HepG2 (cell line): ENCODE results near the gene CNOT10. TPM values are rescaled to one million over a fixed set of nuclear protein-coding genes. Genes with fewer than 3 reads are reported as not detected.

Experiments used
- DNMT3B ChIP-seq: conservative IDR thresholded peaks from 2 replicates; pipeline ENCODE4 v1.6.1; 2016; ENCODE audit warnings: missing biosample characterization, control low read depth
- ELF3 ChIP-seq: IDR thresholded peaks from 2 replicates; pipeline ENCODE4 v1.6.1; 2016; ENCODE audit warnings: missing genetic modification reagents, missing compliant biosample characterization
- FIP1L1 ChIP-seq: fragments of 200-400 bp; formaldehyde crosslinking; IDR thresholded peaks from 2 replicates; pipeline ENCODE4 v1.6.1; 2018; ENCODE audit warnings: low read depth, mild to moderate bottlenecking, low read length, moderate library complexity, borderline replicate concordance; ENCODE audit not compliant: insufficient read depth
- GPN1 ChIP-seq: sonication (generic); formaldehyde crosslinking; IDR thresholded peaks from 2 replicates; pipeline ENCODE4 v1.5.1; 2020; ENCODE audit warnings: missing genetic modification reagents, borderline replicate concordance
- HMGA1 ChIP-seq: sonication (generic); formaldehyde crosslinking; conservative IDR thresholded peaks from 2 replicates; pipeline ENCODE4 v1.4.0; 2020; ENCODE audit warnings: missing genetic modification reagents
- IRX3 ChIP-seq: sonication (generic); formaldehyde crosslinking; IDR thresholded peaks from 2 replicates; pipeline ENCODE4 v1.8.1; 2023; ENCODE audit warnings: mild to moderate bottlenecking, low read depth, missing genetic modification reagents, borderline replicate concordance
- RBAK ChIP-seq: sonication (generic); formaldehyde crosslinking; IDR thresholded peaks from 2 replicates; pipeline ENCODE4 v1.5.1; 2020; ENCODE audit warnings: mild to moderate bottlenecking, missing genetic modification reagents
- SIX4 ChIP-seq: sonication (generic); formaldehyde crosslinking; IDR thresholded peaks from 2 replicates; pipeline ENCODE4 v1.4.0; 2020; ENCODE audit warnings: missing genetic modification reagents
- SNAPC2 ChIP-seq: sonication (generic); formaldehyde crosslinking; IDR thresholded peaks from 2 replicates; pipeline ENCODE4 v1.8.1; 2022; ENCODE audit warnings: mild to moderate bottlenecking, missing genetic modification reagents
- SP4 ChIP-seq: sonication (generic); formaldehyde crosslinking; IDR thresholded peaks from 2 replicates; pipeline ENCODE4 v1.8.1; 2023; ENCODE audit warnings: mild to moderate bottlenecking, missing genetic modification reagents
- THAP8 ChIP-seq: sonication (generic); formaldehyde crosslinking; IDR thresholded peaks from 2 replicates; pipeline ENCODE4 v1.5.1; 2020; ENCODE audit warnings: missing genetic modification reagents, mild to moderate bottlenecking, borderline replicate concordance
- ZFAT ChIP-seq: sonication (generic); formaldehyde crosslinking; conservative IDR thresholded peaks from 2 replicates; pipeline ENCODE4 v1.8.1; 2023; ENCODE audit warnings: missing genetic modification reagents, inconsistent platforms
- ZFP82 ChIP-seq: sonication (generic); formaldehyde crosslinking; IDR thresholded peaks from 2 replicates; pipeline ENCODE4 v1.5.1; 2020; ENCODE audit warnings: mild to moderate bottlenecking, missing genetic modification reagents, borderline replicate concordance
- ZHX1 ChIP-seq: sonication (generic); formaldehyde crosslinking; IDR thresholded peaks from 2 replicates; pipeline ENCODE4 v1.8.1; 2022; ENCODE audit warnings: low read depth, mild to moderate bottlenecking, missing genetic modification reagents
- ZNF264 ChIP-seq: sonication (generic); formaldehyde crosslinking; IDR thresholded peaks from 2 replicates; pipeline ENCODE4 v1.4.0; 2020; ENCODE audit warnings: missing genetic modification reagents
- ZNF350 ChIP-seq: sonication (generic); formaldehyde crosslinking; IDR thresholded peaks from 2 replicates; pipeline ENCODE4 v1.4.0; 2020; ENCODE audit warnings: mild to moderate bottlenecking, low read depth, missing genetic modification reagents, borderline replicate concordance
- ZNF446 ChIP-seq: sonication (generic); formaldehyde crosslinking; IDR thresholded peaks from 2 replicates; pipeline ENCODE4 v1.5.0; 2020; ENCODE audit warnings: mild to moderate bottlenecking, missing genetic modification reagents
- ZNF572 ChIP-seq: sonication (generic); formaldehyde crosslinking; IDR thresholded peaks from 2 replicates; pipeline ENCODE4 v1.5.1; 2020; ENCODE audit warnings: mild to moderate bottlenecking, missing genetic modification reagents
- ZNF652 ChIP-seq: IDR thresholded peaks from 2 replicates; pipeline ENCODE4 v1.6.1; 2016; ENCODE audit warnings: low read depth, borderline replicate concordance
- ZNF768 ChIP-seq: sonication (generic); formaldehyde crosslinking; IDR thresholded peaks from 2 replicates; pipeline ENCODE4 v1.4.0; 2020; ENCODE audit warnings: missing genetic modification reagents
- polyA plus RNA-seq, 8 experiments: library from polyadenylated mRNA; depleted of rRNA in 3 of 8; stranded (reverse) in 7 of 8; unstranded in 1 of 8; fragments of >200 nt; fragmentation: Illumina TruSeq in 4 of 8; extraction: Trizol in 4 of 8; gene quantifications; 2 replicates each; pipeline versions ENCODE4 v1.2.1 to v1.2.3, GENCODE V29; 2011 to 2016; ENCODE audit warnings: low read depth in 4 of 8, missing spikeins in 1 of 8, mixed read lengths in 1 of 8; ENCODE audit not compliant: insufficient read depth in 1 of 8
- total RNA-seq, 5 experiments: library from RNA; depleted of rRNA; stranded (reverse); fragments of >200 nt; fragmentation: Illumina TruSeq; extraction: Trizol; gene quantifications; 2 replicates each; pipeline ENCODE4 v1.2.3, GENCODE V29; 2016; ENCODE audit warnings: low read depth in 1 of 5
- TF ChIP-seq, protein P1 (sequence below): sonication (generic); formaldehyde crosslinking; IDR thresholded peaks from 2 replicates; pipeline ENCODE4 v1.4.0; 2020; ENCODE audit warnings: missing genetic modification reagents, mild to moderate bottlenecking, borderline replicate concordance
- TF ChIP-seq, protein P2 (sequence below): sonication (generic); formaldehyde crosslinking; IDR thresholded peaks from 2 replicates; pipeline ENCODE4 v1.8.1; 2023; ENCODE audit warnings: mild to moderate bottlenecking, missing genetic modification reagents

The CNOT10 gene
- total and polyA plus RNA-seq, 2 of the 13 experiments (the other 11 are each of a cell fraction or from before 2014, with no cell fraction given) = 21.2 to 34.1 TPM

GRCh38 chr3:32781211-32781968 lies 96.4 kb downstream of the CNOT10 start (continued):
- peak; percentile 66; the same call in 1 of the 2 replicates for TF ChIP-seq ZHX1 (CRISPR knock-in tag)
- peak; percentile 40; the same call in 1 of the 2 replicates for TF ChIP-seq ZNF572 (CRISPR knock-in tag)
- 0 out of 2 replicates have a peak, but pooled peaks have one; percentile 37 for TF ChIP-seq SP4 (CRISPR knock-in tag)
- TF ChIP-seq, protein P1, sequence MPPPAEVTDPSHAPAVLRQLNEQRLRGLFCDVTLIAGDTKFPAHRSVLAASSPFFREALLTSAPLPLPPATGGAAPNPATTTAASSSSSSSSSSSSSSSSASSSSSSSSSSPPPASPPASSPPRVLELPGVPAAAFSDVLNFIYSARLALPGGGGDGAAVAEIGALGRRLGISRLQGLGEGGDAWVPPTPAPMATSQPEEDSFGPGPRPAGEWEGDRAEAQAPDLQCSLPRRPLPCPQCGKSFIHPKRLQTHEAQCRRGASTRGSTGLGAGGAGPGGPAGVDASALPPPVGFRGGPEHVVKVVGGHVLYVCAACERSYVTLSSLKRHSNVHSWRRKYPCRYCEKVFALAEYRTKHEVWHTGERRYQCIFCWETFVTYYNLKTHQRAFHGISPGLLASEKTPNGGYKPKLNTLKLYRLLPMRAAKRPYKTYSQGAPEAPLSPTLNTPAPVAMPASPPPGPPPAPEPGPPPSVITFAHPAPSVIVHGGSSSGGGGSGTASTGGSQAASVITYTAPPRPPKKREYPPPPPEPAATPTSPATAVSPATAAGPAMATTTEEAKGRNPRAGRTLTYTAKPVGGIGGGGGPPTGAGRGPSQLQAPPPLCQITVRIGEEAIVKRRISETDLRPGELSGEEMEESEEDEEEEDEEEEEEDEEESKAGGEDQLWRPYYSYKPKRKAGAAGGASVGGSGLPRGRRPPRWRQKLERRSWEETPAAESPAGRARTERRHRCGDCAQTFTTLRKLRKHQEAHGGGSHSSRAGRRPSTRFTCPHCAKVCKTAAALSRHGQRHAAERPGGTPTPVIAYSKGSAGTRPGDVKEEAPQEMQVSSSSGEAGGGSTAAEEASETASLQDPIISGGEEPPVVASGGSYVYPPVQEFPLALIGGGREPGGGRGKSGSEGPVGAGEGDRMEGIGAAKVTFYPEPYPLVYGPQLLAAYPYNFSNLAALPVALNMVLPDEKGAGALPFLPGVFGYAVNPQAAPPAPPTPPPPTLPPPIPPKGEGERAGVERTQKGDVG (CRISPR knock-in tag) = 0 out of 2 replicates have a peak, but pooled peaks have one; percentile 58
- no peak for TF ChIP-seq HMGA1
- 0 out of 2 replicates have a peak, but pooled peaks have one; percentile 63 for TF ChIP-seq ZNF446 (CRISPR knock-in tag)
- TF ChIP-seq, protein P2, sequence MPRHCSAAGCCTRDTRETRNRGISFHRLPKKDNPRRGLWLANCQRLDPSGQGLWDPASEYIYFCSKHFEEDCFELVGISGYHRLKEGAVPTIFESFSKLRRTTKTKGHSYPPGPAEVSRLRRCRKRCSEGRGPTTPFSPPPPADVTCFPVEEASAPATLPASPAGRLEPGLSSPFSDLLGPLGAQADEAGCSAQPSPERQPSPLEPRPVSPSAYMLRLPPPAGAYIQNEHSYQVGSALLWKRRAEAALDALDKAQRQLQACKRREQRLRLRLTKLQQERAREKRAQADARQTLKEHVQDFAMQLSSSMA (CRISPR knock-in tag) = 0 out of 2 replicates have a peak, but pooled peaks have one; percentile 37
- TF ChIP-seq ZNF768 (CRISPR knock-in tag) = peak; percentile 61; the same call in 1 of the 2 replicates
- TF ChIP-seq ZFP82 = no peak
- TF ChIP-seq IRX3 = no peak
- no peak for TF ChIP-seq ZFAT (CRISPR knock-in tag)
- 0 out of 2 replicates have a peak, but pooled peaks have one; percentile 41 for TF ChIP-seq DNMT3B
- TF ChIP-seq ZNF264 = no peak
- no peak for TF ChIP-seq RBAK
- TF ChIP-seq ZNF652 (CRISPR knock-in tag) = no peak
- no peak for TF ChIP-seq SNAPC2 (CRISPR knock-in tag)
- TF ChIP-seq ZNF350 (CRISPR knock-in tag) = no peak
- no peak for TF ChIP-seq GPN1 (CRISPR knock-in tag)
- TF ChIP-seq FIP1L1 = no peak
- TF ChIP-seq SIX4 = no peak
- 0 out of 2 replicates have a peak, but pooled peaks have one; percentile 54 for TF ChIP-seq ELF3
- TF ChIP-seq THAP8 (CRISPR knock-in tag) = peak; percentile 91; the same call in 1 of the 2 replicates
